Adrenal gland (tissue), 5 donors: ENCODE measurements around the gene ZNF579.

Source experiments
- POLR2A ChIP-seq, 2 donors: fragments of 450-650 bp; IDR thresholded peaks; one replicate each; pipeline ENCODE4 v1.6.1; 2017; ENCODE audit warnings: antibody characterized with exemption in 2 of 2, mild to moderate bottlenecking in 2 of 2, moderate library complexity in 1 of 2
- TF ChIP-seq, protein P1 (sequence below), 6 experiments: fragments of 450-650 bp in 4 of 6; fragments of 200-600 bp in 2 of 6; sonication (generic) in 1 of 6; IDR thresholded peaks; 1 replicate in 5 of 6; 2 replicates in 1 of 6; pipeline versions ENCODE4 v1.5.1 to v1.8.0; 2016 to 2021; ENCODE audit warnings: antibody characterized with exemption in 6 of 6, mild to moderate bottlenecking in 2 of 6, moderate library complexity in 1 of 6
- donor health status: DM: no; HTN: no; CAD: no.

DNA sequence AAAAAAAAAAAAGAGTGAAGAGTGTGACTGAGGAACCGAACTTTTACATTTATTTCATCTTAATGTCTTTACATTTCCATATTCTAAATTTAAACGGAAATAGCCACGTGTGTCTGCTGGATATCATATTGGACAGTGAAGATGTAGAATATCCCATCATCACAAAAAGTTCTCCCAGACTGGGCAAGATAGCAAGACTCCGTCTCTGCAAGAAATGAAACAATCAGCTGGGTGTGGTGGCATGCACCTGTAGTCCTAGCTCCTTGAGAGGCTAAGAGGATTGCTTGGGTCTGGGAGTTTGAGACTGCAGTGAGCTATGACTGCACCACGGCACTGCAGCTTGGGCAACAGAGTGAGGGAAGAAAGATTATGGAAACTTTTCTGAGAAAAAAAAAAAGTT lies 3.9 kb downstream of the ZNF579 start:
- TF ChIP-seq, protein P1, sequence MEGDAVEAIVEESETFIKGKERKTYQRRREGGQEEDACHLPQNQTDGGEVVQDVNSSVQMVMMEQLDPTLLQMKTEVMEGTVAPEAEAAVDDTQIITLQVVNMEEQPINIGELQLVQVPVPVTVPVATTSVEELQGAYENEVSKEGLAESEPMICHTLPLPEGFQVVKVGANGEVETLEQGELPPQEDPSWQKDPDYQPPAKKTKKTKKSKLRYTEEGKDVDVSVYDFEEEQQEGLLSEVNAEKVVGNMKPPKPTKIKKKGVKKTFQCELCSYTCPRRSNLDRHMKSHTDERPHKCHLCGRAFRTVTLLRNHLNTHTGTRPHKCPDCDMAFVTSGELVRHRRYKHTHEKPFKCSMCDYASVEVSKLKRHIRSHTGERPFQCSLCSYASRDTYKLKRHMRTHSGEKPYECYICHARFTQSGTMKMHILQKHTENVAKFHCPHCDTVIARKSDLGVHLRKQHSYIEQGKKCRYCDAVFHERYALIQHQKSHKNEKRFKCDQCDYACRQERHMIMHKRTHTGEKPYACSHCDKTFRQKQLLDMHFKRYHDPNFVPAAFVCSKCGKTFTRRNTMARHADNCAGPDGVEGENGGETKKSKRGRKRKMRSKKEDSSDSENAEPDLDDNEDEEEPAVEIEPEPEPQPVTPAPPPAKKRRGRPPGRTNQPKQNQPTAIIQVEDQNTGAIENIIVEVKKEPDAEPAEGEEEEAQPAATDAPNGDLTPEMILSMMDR (IDR thresholded peaks at IDR 0.05), result no peak
- TF ChIP-seq POLR2A (IDR thresholded peaks at IDR 0.05), result no peak
